ENCODE data around the gene CRIM1.
"Not testable (repeated sequence)": the region's sequence is repeated elsewhere in the genome, so short reads cannot be mapped to it uniquely, and the experiment has no call there.

Gene CRIM1

DNA sequence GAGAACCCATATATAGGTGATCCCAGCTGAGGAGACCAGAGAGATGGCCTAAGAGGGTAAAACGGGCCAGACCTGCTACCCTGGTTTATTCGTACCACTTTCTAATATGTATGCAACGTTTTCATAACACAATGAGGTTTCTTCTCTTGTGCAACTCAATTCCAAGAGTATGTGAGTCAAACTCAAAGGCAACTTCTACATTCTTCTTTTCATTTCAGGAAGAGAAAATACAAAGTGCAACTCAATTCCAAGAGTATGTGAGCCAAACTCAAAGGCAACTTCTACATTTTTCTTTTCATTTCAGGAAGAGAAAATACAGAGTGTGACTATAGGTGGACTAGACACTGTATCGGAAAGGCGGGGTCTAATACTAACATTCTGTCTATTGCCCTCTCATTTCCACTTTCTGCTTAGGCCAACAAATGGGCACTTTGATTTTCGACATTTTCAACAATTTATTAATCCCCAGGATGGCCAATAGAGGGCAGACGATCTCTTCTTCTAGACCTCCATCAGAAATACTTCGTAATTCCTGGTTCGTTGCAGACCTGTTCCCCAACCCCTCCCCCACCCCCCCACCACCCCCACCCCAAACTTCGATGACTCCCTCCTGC is 3.7 kb upstream of the CRIM1 start:
- DNase-seq = no peak

DNA sequence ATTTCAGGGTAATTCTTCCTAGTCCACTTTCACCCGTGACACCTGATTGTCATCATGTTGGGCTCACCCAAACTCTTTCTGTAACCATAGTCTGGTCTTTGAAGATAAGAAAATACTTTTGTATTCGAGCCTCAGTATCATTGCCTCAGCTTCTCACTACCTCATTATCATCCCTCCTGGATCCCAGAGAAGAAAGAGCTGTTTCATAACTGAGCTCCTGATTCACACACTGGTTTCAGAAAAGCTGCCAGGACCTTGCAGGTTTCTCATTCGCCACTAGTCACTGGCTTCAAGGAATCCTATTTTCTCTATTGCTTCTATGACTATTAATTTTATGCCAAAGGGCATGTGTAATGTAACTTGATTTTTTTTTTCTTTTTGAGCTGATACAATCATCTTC is 2.9 kb upstream of the CRIM1 start:
- DNase-seq = no peak

- DNase-seq = no peak
Observed at GRCh38 chr2:36354811-36355150, 797 bp upstream of the CRIM1 start.

GRCh38 chr2:36355890-36356297 is 316 bp downstream of the CRIM1 start:
- no peak for DNase-seq

GRCh38 chr2:36356298-36356989 is 866 bp downstream of the CRIM1 start:
- DNase-seq = peak; percentile 47 to 51

DNA sequence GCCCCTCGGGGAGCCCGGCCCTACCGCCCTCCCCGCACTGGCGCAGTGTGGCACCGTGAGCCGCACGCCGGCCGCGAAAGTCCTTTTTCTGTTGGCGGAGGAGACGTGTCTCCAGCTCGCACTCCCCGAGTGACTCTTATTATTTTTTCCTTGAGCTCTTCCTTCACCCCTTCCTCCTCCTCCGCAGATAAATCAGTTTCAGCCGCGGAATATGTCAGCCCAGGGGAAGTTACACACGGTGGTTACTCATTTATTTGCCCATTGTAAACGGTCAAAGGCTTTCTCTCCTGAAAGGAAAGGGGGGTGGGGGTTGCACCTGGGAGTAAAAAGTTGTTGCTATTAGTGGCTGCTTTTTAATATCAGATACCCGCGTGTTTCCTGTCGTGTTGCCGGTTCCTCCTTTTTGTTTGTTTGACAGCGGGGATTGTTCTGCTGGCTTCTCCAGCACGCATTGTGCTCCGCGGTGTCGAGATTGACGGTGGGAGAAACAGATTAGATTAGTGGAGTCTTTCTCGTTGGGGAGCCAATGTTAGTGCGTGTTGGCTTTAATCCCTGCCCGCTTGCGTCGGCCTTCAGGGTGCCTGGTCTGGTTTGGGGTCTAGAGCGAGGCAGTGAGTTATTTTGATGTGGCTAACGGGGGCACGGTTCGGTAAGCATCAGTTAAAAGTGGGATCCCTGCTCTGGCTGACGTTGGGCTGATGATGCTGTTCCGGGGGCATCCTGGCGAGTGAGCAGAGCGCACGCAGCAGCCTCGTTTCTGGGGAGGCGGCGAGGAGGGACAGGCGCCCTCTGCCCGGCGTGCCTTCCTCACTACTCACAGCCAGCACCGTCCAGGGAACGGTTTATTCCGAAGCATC is 1.6 kb downstream of the CRIM1 start:
- peak; percentile 41 to 51 for DNase-seq

GRCh38 chr2:36357847-36358659 is 2.5 kb downstream of the CRIM1 start:
- no peak for DNase-seq

DNA sequence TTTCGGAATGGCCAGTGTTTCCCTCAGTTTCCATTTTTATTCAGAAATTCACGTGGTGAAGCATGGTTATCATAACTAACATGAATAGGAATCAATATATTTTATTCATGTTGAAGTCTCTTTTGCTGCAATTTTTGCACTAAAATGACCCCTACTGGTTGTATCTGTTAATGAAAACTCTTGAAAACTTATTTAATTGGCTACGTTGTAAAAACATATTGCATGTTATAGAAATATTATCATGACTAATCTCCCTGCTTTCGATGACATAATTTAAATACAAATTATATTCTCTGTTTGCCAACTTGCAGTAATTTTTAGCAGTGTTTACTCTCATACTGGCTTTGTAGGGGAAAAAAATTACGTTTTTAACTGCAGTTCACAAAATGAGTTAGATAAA is 3.5 kb downstream of the CRIM1 start:
- no peak for DNase-seq

- DNase-seq = no peak
Observed at GRCh38 chr2:36360063-36360462, 4.5 kb downstream of the CRIM1 start.

- no peak for DNase-seq
Observed at GRCh38 chr2:36360834-36361233, 5.3 kb downstream of the CRIM1 start.

GRCh38 chr2:36361396-36361795 is 5.8 kb downstream of the CRIM1 start:
- DNase-seq = no peak

- no peak for DNase-seq
Observed at GRCh38 chr2:36362291-36362690, 6.7 kb downstream of the CRIM1 start.

DNA sequence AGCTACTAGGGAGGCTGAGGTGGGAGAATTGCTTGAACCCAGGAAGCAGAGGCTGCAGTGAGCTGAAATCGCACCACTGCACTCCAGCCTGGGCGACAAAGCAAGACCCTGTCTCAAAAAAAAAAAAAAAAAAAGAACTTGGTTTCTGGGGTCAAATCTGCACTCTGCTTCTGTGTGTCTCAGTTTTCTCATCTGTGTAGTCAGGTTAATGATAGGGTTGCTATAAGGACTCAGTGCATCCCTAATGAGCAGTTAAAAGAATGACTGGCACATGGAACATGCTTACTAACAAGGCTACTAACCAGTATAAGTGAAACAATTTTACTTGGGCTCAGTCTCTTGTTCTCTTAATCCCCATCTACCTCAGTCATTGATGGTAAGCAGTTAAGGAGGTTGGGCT is 7.5 kb downstream of the CRIM1 start:
- DNase-seq = not testable (repeated sequence)

DNA sequence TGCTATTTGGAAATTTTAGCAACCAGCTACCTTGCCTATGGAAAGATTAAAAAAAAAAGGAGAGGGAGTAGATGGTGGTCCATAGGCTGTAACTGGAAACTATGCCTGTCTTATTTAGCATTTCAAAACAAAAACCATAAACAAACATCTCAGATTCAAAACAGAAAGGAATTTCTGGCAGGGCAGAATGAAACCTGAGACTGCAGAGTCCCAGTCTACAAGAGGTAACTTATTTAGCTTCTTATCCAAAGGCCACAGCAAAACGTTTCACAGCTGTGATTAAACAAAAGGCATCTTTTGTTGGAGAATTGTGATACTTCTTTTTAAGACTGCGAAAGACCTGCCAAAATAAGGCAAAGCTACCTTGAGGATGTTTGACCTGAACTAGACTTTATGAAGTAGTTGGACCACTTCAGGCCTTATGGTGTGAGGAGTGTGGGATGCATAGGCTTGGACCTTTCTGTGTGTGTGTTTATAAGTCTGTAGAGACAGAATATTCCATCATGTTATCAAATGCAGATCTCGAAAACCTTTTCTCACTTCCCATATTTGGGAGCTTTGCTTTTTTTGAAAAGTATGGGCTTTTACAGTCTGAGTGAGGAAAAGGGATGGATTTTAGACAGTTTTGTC is 11.0 kb downstream of the CRIM1 start:
- DNase-seq = no peak

GRCh38 chr2:36367486-36367885 is 11.9 kb downstream of the CRIM1 start:
- no peak for DNase-seq

- DNase-seq = no peak
Observed at GRCh38 chr2:36367895-36368353, 12.3 kb downstream of the CRIM1 start.

DNA sequence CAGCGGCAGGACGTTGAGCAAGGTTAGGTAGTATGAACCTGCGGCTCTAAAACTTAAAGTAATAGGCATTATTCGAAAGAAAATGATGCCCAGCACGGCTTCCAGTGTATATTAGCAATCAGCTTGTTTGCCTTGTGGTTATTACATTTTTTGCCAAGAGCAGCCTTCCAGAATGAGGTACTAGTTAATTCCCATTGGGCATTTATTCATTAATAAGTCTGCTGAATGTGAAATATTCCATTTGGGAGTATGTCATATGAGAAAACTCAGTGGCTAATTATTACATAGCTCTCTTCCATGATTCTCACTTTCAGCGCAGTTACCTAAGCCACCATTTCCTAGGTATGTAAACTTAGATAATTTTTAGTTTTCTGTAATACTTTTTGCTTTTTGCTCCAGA is 12.9 kb downstream of the CRIM1 start:
- DNase-seq = no peak

- no peak for DNase-seq
Observed at GRCh38 chr2:36369163-36369562, 13.6 kb downstream of the CRIM1 start.

- DNase-seq = no peak
Observed at GRCh38 chr2:36369716-36370115, 14.1 kb downstream of the CRIM1 start.

DNA sequence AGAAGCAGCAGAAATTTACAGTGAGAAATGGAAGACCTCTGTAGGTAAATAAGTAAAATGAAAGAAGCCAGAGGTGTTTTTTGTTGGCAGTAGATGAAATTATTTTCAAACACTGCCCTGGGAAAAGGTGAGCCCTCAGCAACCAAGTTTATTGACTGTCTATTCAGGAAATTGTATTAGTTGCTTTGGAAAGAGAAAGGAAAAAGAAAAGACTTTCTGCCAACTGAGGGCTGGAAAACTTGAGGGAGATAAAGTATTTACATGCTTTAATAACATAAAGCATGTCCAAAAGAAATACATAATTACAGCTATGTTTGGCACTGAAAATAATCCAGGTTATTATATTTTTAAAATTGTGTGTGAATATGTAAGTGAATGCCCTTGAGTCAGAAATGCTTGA is 14.7 kb downstream of the CRIM1 start:
- DNase-seq = no peak

DNA sequence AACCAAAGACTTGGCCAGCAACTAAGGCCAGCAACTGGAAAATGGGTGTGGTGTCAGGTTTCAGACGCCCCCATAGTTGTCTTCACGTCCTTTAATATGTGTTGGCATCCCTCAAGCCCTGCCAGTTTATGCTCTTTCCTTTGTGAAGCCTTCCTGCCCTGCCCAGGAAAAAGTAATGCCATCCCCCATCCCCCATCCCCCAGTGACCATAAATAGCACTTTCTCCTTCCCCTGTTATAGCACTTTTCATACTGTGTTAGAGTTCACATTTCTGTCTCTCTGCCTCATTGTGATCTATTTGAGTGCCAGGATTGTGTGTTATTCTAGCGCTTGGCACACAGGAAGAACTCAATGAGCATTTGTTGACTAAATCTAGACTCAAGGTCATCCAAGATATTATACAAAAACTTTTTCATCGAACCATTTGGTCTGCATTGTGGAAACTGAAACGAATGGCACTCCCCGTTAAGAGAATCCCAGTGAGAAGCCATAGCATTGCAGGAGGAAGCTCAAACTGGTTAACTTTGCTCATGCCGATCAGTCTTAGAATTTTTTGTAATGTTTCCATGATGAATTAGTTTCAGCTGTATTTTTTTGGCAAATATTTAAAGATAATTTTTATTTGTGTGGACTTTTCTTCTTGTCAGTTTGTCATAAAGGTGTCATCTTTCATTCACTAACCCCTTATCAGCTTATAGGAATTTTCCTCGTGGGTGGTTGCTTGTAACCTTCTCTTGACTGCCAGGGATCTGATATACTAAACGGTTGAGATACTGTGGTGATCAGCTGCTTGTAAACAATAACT is 15.7 kb downstream of the CRIM1 start:
- DNase-seq = no peak

GRCh38 chr2:36371928-36372391 is 16.4 kb downstream of the CRIM1 start:
- no peak for DNase-seq
